Cerebellar nuclear complex (tissue), 1 donor: Measurements from ENCODE around the gene TDO2.

Experiments
- DNase-seq, 2 experiments: peaks; one replicate each; lab custom pipeline; 2025; lab: John Stamatoyannopoulos, UW

TDO2 gene

DNA sequence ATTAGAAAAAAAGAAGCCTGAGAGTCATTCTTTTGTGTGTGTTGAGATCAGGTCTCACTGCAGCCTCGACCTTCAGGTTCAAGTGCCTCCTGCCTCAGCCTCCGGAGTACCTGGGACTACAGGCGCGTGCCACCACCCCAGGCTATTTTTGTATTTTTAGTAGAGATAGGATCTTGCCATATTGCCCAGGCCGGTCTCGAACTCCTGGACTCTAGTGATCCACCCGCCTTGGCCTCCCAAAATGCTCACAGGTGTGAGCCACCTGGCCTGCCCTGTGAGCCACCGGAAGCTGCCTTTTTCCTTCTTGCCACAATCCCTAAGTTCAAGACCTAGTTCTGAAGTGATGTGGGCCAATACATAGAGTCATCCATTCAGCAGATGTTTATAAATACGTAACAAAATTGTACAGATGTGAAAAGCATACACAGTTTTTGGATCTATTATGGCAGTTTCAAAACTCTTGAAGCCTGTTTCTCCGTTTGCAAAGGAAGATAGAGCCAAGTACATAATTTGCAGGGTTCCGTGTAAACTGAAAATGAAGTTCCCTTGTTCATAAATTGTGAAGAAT, 50.7 kb downstream of the TDO2 start:
- DNase-seq, result no peak

DNA sequence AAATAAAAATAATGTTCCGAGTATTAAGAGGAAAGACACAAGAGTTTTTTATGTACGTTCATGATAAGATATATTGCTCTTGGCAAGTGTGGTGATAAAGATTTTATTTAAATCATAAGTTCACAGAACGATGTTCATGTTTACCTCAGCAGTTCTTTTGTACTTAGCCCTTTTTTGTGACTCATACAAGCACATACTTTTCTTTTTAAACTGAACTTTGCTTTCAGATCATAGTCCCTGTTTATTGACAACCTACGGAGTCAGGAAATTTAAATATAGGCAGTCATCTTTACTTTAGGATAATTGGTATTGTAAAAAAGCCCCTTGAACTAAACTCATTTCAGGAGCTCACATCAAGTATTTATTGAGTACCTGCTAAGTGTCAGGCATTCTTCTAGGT, 51.4 kb downstream of the TDO2 start:
- no peak for DNase-seq

DNA sequence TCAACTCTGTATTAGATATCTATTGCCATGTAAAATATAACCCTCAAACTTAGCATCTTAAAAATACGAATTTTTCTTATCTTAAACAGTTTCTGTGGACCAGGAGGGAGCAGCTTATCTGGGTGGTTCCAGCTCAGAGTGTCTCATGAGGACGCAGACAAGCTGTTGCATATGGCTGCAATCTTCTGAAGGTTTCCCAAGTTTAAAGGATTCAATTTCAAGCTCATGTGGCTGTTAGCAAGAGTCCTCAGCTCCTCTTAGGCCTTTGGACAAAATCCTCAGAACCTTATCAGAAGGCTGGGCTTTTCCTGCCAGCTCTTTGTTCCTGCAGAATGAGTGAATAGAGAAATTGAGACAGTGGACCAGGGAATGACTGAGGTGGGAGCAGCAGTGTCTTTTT, 53.0 kb downstream of the TDO2 start:
- no peak for DNase-seq

DNA sequence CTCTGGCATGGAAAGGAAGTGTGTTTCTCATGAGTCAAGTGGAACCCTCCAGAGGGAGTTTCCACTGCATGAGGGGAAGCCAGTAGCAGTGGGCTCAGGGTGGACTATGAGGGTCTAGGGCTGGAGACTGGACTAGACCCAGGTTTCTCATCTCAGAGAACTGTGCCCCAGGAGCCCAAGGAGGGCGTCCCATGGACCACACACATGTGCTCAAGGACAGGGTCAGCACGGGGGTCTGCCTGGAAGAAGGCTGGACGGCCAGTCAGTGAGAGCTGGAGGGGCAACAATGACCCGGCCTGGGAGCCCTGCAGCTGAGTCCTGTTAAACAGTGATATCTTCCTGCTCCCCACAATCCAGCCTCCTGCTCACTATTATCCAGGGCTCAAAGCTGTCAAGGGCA, 55.9 kb downstream of the TDO2 start:
- DNase-seq, result no peak

DNA sequence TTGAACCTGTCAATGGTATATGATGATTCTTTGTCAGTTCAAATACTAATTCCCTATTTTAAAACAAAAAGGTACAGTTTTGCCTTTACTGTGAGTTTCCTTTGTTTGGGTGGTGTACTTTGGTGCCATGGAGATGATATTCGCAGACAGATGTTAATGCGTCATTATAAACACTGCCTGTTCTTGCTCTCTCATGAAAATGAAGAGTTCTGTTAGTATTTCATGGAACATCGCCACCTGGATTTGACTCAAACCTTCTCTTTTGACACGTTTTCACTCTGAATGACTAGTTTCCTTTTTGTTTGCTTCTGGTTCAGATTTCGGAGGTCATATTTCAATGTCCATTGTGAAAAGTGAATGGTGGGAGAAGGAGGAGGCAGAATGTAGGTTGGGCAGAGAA, 57.0 kb downstream of the TDO2 start:
- DNase-seq, result no peak

DNA sequence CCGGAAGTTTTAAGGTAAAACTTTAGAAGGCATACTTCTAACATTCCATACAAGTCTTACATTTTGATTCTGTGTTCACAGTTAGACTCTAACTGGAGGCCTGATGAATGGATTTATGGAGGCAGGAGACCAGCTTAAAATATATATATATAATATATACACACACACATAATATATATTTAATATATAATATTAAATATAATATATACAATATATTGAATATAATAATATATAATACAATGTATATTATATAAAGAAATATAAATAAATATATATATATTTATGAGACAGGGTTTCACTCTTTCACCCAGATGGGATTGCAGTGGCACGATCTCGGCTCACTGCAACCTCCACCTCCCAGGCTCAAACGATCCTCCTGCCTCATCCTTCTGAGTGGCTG, 58.1 kb downstream of the TDO2 start:
- no peak for DNase-seq

DNA sequence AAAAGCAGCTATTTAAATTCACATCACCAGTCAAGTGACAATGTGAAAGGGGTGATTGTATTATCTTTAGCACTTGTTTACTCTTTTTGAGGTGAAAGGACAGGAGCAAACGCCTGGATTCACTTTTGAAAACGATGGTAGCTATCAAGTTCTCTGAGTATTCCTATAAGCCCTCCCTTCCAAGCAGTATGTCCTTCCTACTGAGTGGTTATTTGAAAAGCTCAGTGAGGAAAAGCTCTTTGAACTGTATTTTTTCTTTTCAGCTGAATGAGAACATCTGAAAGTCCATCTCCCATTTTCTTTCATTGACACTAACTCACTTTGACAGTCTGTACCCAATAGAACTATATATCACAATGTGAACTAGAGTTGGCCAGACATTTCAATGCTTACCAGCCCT, 59.3 kb downstream of the TDO2 start:
- no peak for DNase-seq

DNA sequence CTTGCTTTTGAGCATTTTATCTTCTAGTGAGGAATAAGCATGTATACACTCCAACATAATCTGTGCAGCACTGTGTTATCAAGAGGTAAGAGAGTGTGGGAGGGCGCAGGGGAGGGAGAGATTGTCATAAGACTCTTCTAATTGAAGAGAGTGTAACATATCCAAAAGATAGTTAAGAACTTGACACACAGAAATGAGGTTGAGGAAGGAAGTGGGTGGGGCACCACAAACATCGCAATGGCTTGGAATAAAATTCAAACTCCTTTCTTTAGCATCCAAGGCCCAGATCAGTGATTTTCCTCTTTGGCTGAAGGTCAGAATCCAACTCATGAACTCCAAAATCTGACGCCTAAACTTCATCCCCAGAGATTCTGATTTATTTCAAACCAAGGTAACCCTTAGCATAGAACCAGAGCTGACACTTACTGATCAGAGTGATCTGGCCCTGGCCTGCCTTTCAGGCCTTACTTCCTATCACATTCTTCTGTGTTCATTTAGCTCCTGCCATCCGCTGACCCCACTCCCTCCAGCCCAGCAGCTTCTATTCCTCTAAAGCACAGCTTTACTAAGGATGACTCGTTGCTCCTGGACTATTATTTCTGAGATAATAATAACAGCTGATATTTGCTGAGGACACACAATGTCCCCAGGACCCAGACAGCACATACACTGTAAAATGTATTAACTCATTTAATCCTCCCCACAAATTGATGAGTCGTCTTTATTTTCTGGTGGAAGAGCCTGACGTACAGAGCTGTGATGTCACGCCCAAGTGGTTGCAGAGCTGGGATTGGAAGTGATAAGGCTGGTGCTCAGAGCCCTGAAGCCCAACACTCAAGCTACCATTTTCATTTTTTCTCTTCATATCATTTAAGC, 60.8 kb downstream of the TDO2 start:
- DNase-seq, result no peak

DNA sequence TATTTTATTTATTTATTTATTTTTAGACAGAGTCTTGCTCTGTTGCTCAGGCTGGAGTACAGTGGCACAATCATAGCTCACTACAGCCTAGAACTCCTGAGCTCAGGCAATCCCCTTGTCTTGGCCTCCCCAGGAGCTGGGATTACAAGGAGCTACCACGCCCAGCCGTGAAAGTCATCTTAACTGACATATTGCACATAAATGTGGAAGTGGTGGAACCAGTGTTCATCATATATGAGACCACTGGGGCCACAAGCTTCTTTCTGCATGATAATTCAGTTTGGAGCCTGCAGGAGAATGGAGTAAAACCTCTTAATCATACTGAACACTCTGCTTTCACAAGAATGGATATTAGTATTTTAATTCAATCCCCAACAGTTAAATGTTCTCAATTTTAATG, 62.7 kb downstream of the TDO2 start:
- no peak for DNase-seq

DNA sequence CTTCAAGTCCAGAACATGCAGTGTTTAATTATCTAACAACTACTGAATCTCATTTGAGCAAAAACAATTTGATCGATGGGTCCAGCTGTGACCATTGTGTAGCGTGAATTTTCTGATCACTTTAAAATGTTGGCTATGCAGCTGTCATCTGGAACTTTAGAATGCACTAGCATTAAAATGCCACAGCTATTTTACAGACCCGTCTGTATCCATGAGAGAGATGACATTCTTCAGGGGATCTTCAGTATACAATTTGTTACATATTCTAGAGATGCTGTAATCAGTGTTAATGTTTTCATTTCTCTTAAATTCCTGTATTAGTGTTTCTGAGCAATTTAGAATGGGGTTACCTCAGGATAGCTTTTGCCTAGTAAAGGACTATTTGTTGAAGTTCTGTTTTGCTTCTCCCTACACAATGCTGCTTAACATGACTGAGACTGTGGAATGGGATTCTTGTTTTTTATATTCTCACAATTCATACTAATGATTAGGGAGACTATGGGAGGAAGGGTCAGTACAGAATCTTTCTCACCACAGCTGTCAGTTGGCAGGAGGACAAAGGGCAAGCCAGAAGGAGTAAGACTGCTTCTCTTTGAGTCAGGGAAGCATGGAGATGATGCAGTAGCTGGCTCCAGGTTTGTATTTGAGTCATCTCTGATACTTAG, 63.4 kb downstream of the TDO2 start:
- no peak for DNase-seq
